ENCODE results near the gene GSX2. TPM values are rescaled to one million over a fixed set of nuclear protein-coding genes. Genes with fewer than 3 reads are reported as not detected.

Gene GSX2
- total and polyA plus RNA-seq, 2 of the 4 experiments (the other 2 are of a cell fraction) = not detected

DNA sequence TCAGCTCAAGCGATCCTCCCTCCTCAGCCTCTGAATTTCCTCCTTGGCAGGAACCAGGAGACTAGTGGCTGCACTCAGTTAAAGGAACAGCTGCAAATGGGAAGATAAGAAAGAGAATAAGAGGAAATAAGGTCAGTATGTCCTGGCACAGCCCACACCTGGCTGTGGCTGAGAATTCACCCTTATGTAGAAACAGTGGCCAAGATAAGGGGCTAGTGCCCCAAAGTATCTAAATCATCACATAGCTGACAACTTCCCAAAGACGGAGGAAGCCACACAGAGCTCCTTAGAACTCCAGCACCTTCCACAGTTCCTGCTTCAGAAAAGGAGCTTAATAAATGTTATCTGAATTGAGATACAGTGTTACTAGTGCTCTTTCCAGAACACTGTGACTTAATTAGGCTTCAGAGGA, 33.2 kb upstream of the GSX2 start:
- no TSS peak for BruUV-seq (replicated peaks)
- DNase-seq = no peak
- H4K20me1 ChIP-seq (ENCODE audit: insufficient read depth, low read length) = peaks cover 15% of the 10 kb centered on the region; the same call in 1 of the 2 replicates
- peak overlapping the region; percentile 53; the same call in 1 of the 2 replicates for H3K18ac ChIP-seq (ENCODE audit: low read depth, low read length)
- ATAC-seq (ENCODE audit: low read depth) = no peak
- in situ Hi-C loops (cut with MboI; ENCODE audit: low sequenced_read_pairs) (loop anchor here (10.0 to 25.0 kb wide), 2 partner anchors 148 to 1054 kb away; no protein-coding TSS in a partner anchor), dilution Hi-C loops (cut with HindIII; ENCODE audit: low sequenced_read_pairs, unreplicated experiment) (no loop called here), intact Hi-C loops (cut with micrococcal nuclease) (loop anchor here (10.0 kb wide), 1 partner anchor 362 kb away; no protein-coding TSS in a partner anchor)
- H3K56ac ChIP-seq (ENCODE audit: extremely low read depth, insufficient read depth, low read length) = no peak overlapping the region
- H3K9ac ChIP-seq (ENCODE audit: low read depth, low read length) = no peak overlapping the region
- H2AFZ ChIP-seq (replicated peaks; ENCODE audit: low read length, poor library complexity) = peak overlapping the region; percentile 3
- peaks cover 16% of the 10 kb centered on the region for H3K9me1 ChIP-seq (ENCODE audit: insufficient read depth, low read length)
- no peaks in the 10 kb centered on the region for H3K36me3 ChIP-seq (ENCODE audit: control insufficient read depth, insufficient read depth, low read length)
- peak overlapping the region; percentile 63 for H4K91ac ChIP-seq (ENCODE audit: insufficient read depth, low read depth, low read length)
- H2BK5ac ChIP-seq (ENCODE audit: low read depth, low read length, poor library complexity, severe bottlenecking) = peak overlapping the region; percentile 59
- CTCF ChIA-PET = no interaction called here
- H4K5ac ChIP-seq (ENCODE audit: low read depth, low read length) = no peak overlapping the region; the same call in 1 of the 2 replicates
- H2AK9ac ChIP-seq (replicated peaks; ENCODE audit: low read depth, low read length, poor library complexity) = peak overlapping the region; percentile 39
- peak overlapping the region; percentile 94; the same call in 2 of the 3 replicates for H2BK15ac ChIP-seq (ENCODE audit: low read depth, low read length)
- peak overlapping the region; percentile 10; the same call in 1 of the 2 replicates for H3K4me2 ChIP-seq (ENCODE audit: low read depth, low read length)
- no peak overlapping the region for H3K27ac ChIP-seq (ENCODE audit: insufficient read depth, low read length)
- no peaks in the 10 kb centered on the region for H3K27me3 ChIP-seq (ENCODE audit: control insufficient read depth, insufficient read depth, low read length)
- peak overlapping the region; percentile 75 to 84; a peak in 3 of 4 replicates for H4K8ac ChIP-seq (ENCODE audit: low read depth in 2 of 2, low read length in 2 of 2)
- POLR2A ChIA-PET (ENCODE audit: unreplicated experiment) = interaction anchor here (0.6 kb wide), 1 partner anchor 88 kb away, joined by 3 read pairs; no protein-coding TSS in a partner anchor
- peak overlapping the region; percentile 77 for H2BK20ac ChIP-seq (ENCODE audit: low read depth, low read length)
- peaks cover 13% of the 10 kb centered on the region; the same call in 1 of the 2 replicates for H3K4me1 ChIP-seq (ENCODE audit: control insufficient read depth, insufficient read depth, low read length)
- H3K4ac ChIP-seq (ENCODE audit: low read depth, low read length) = peak overlapping the region; percentile 67
- H3K9me3 ChIP-seq (ENCODE audit: control insufficient read depth, insufficient read depth, low read length) = no peaks in the 10 kb centered on the region
- H3K23ac ChIP-seq (ENCODE audit: low read depth, low read length) = peak overlapping the region; percentile 68
- H3K14ac ChIP-seq (replicated peaks; ENCODE audit: low read depth, low read length) = peak overlapping the region; percentile 34; the same call in 1 of the 2 replicates
- H2BK120ac ChIP-seq (ENCODE audit: low read depth, low read length) = peak overlapping the region; percentile 83
- H3K79me1 ChIP-seq (ENCODE audit: low read depth in 1 of 2, low read length in 2 of 2) = peaks cover 5 to 23% of the 10 kb centered on the region in 2 experiments; a peak in 3 of 4 replicates
- no CpG with 5 or more reads among the region's 2 CpGs for WGBS, 2 experiments (ENCODE audit: extremely low coverage in 2 of 2, insufficient read length in 1 of 2)
- no peak for TF ChIP-seq SMC3 (IDR thresholded peaks at IDR 0.05; ENCODE audit: low read depth, low read length)
- TF ChIP-seq CTCF (conservative IDR thresholded peaks at IDR 0.05; ENCODE audit: low read depth, low read length) = no peak
- no peak for TF ChIP-seq MAZ (IDR thresholded peaks at IDR 0.05; ENCODE audit: borderline replicate concordance, low read depth, low read length)
- TF ChIP-seq RCOR1 (IDR thresholded peaks at IDR 0.05; ENCODE audit: insufficient replicate concordance, low read length) = no peak
- no peak for TF ChIP-seq RAD21 (IDR thresholded peaks at IDR 0.05; ENCODE audit: low read length)
- TF ChIP-seq POLR2A (IDR thresholded peaks at IDR 0.05; ENCODE audit: low read depth, low read length) = no peak
- TF ChIP-seq FOS (IDR thresholded peaks at IDR 0.05; ENCODE audit: low read depth, low read length) = no peak
- no peak overlapping the region for H3K4me3 ChIP-seq (ENCODE audit: insufficient read depth, low read depth, low read length)
- H2AK5ac ChIP-seq (ENCODE audit: low read depth, low read length) = peak overlapping the region; percentile 55

All from IMR-90 (cell line).